ENCODE measurements around the gene FGFRL1.

- TF ChIP-seq CTCF (IDR thresholded peaks at IDR 0.05) (no peak), ZFX (IDR thresholded peaks at IDR 0.05; ENCODE audit: borderline replicate concordance) (no peak)
Observed at GRCh38 chr4:1036976-1037810, 25.8 kb downstream of the FGFRL1 start.
